Measurements from ENCODE around the gene SLC4A1.

Gene SLC4A1

DNA sequence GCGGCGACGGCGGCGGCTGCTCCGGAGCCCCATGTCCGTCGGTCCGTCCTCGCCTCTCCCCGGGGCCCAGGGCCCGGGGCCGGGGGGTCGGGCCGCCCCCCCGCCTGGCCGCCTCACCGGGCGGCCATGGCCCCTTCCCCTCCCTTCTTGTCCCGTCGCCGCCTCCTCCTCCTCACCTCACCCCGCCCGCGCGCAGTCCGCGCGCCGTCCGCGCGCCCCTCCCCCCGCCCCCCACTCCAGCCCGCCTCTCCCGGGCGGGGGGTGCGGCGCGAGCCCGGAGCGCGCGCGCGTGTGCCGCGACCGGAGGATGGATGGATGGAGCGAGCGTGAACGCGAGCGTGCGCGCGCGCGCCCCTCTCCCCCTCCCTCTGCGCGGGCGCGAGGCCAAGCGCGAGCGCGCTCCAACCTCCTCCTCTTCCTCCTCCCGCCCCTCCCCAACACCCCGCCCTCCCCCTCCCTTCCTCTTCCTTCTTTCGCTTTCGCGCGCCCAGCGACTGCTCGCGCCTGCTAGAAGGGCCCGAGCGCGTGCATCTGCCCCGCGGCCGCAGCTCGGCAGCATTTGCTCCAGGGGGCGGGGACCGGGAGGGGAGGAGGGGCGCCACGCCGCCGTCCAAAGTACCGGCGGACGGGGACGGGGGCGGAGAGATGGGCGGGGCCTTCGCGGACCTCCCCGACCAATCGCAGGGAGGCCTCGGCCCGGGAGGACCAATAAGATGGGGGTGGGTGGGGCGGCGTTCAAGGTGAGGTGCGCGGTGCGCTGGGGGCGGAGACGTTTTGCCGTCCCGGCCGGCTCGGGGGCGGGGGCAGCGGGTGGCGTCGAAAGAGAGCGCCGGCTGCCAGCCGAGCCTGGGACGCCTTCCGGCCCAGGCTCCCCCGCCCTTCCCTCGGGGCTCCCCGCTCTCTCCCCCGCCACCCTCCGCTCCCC, 68.1 kb downstream of the SLC4A1 start, which contains the start of gene ATXN7L3:
TSS of gene ATXN7L3 (minus strand) at position 332 of the 925 bp plus-strand sequence. CDS start 1,814 bp downstream, outside the sequence.
- TF ChIP-seq EGR1 (IDR thresholded peaks at IDR 0.05): no peak; the same call in none of the 2 replicates
- TF ChIP-seq NFIC (IDR thresholded peaks at IDR 0.05): 0 out of 2 replicates have a peak, but pooled peaks have one; percentile 7
- no peak for TF ChIP-seq USF1 (IDR thresholded peaks at IDR 0.05)
- TF ChIP-seq CREB1 (IDR thresholded peaks at IDR 0.05; ENCODE audit: low read depth): peak; percentile 75
- TF ChIP-seq TAF1 (IDR thresholded peaks at IDR 0.05; ENCODE audit: low read depth): peak; percentile 57
- 0 out of 2 replicates have a peak, but pooled peaks have one; percentile 16 for TF ChIP-seq EP300 (IDR thresholded peaks at IDR 0.05; ENCODE audit: borderline replicate concordance)
- TF ChIP-seq, protein P1, sequence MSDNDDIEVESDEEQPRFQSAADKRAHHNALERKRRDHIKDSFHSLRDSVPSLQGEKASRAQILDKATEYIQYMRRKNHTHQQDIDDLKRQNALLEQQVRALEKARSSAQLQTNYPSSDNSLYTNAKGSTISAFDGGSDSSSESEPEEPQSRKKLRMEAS (IDR thresholded peaks at IDR 0.05): peak; percentile 81

DNA sequence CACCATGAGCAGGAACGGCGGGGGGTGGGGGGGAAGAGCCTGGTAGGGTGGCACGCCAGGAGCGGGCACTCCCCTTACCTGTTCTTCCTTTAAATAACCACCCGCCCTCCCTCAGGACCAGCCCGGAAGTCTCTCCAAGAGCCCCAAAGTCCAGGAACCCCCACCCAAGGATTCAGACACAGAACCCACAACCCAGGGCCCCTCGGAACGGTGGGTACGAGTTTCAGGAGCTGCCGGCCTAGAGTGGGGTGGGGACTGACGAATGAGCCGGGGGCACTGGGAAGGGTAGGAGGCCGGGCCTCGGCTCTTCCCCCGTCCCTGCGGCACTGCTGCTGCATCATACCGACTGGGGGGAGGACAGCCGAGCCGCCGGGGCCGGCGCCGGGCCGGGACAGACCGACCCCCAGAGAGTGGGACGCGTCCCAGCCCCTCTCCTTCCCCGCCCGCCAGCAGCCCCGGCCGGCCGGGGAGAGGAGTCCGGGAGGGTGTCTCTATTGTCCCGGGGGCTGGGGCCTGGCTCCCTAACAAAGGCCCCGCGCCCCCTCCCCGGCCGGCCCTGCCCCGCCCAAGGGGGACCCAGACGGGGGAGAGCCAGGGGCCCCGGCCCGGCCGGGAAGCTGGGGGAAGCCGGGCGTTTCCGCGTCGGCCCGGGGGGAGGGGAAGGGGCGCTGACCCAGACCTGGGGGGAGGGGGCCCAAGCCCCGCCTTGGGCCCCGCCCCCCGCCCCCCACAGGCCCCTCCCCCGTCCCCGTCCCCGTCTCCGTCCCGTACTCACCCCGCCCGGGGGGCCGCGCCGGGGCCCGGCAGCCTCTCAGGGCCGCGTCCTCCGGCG, 69.0 kb downstream of the SLC4A1 start:
- peak; percentile 14; the same call in 1 of the 2 replicates for TF ChIP-seq ZBTB7A (IDR thresholded peaks at IDR 0.05; ENCODE audit: low read depth)
- TF ChIP-seq TAF1 (IDR thresholded peaks at IDR 0.05; ENCODE audit: low read depth): peak; percentile 56; the same call in 1 of the 2 replicates
- no peak for TF ChIP-seq NFIC (IDR thresholded peaks at IDR 0.05)
